Skin epidermis (tissue), 12 donors: ENCODE data around the gene SPACA7.
"Not testable (repeated sequence)": the region's sequence is repeated elsewhere in the genome, so short reads cannot be mapped to it uniquely, and the experiment has no call there.

Experiments
- H3K27ac ChIP-seq, 21 experiments: fragments of 200-600 bp; sonication (generic) in 11 of 21; one replicate each; pipeline ENCODE4 v1.5.0; 2020; ENCODE audit warnings: mild to moderate bottlenecking in 3 of 21, inconsistent platforms in 2 of 21, moderate library complexity in 2 of 21
- H3K4me3 ChIP-seq, 7 experiments: fragments of 200-600 bp; sonication (generic) in 2 of 7; one replicate each; pipeline ENCODE4 v1.5.0; 2020; ENCODE audit warnings: inconsistent platforms in 2 of 7, mild to moderate bottlenecking in 2 of 7, moderate library complexity in 1 of 7

The SPACA7 gene

DNA sequence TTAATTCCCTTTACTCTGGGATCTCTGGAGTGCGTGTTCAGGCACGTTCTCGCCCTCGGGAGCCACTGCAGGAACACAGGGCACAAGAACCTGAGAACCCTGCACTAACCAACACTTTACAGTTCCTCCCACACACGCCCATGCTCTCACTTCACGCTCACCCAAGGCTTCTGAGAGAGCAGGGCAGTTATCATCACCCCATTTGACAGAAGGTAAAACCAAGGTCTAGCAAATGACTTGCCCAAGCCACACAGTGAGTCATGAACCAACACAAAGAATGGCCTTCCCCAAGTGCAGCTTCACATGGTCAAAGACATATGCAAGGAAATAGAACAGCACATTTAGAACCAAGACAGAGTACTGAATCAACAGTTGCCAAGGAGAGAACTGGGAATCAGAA, 22.2 kb downstream of the SPACA7 start:
- H3K27ac ChIP-seq, H3K4me3 ChIP-seq: not testable (repeated sequence)

DNA sequence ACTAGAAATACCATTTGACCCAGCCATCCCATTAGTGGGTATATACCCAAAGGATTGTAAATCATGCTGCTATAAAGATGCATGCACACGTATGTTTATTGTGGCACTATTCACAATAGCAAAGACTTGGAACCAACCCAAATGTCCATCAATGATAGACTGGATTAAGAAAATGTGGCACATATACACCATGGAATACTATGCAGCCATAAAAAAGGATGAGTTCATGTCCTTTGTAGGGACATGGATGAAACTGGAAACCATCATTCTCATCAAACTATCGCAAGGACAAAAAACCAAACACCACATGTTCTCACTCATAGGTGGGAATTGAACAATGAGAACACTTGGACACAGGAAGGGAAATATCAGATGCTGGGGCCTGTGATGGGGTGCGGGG, 33.7 kb downstream of the SPACA7 start:
- not testable (repeated sequence) for H3K27ac ChIP-seq, H3K4me3 ChIP-seq

DNA sequence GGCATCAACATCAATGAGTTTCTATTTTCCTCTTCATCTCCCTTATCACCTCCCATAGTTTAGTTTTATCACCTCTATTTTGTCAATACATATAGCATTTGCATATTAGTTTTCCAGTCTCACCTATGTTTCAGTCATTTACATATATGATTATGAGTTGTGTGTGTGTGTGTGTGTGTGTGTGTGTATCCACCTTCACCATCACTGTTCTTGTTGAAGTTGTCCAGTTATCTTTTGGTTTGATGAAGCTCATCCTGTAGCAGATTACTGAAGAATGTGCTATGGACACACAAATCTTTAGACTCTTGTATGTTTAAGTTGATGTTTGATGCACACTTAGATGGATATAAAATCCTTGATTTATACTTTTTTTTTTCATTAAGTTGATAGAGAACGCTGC, 40.5 kb downstream of the SPACA7 start:
- Histone ChIP-seq H3K27ac (no peak overlapping the region), H3K4me3 (no peak overlapping the region)

DNA sequence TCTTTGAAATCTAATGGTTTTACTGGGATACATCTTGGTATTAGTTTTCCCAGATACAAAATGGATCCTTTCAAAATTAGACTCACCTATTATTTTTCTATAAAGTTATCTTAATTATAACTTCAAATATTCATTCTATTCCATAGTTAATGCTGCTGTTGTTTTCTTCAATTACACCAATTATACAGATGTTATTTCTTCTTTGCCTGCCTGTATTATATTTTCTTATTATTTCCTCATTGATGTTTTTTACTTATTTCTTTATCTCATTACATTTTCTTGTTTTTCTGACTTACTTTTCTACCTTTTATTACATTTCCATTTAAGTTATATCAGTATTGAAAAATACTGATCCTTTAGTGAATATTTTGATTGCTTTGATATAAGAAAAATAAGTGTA, 40.9 kb downstream of the SPACA7 start:
- no peak overlapping the region for H3K4me3 ChIP-seq
- no peak overlapping the region for H3K27ac ChIP-seq

DNA sequence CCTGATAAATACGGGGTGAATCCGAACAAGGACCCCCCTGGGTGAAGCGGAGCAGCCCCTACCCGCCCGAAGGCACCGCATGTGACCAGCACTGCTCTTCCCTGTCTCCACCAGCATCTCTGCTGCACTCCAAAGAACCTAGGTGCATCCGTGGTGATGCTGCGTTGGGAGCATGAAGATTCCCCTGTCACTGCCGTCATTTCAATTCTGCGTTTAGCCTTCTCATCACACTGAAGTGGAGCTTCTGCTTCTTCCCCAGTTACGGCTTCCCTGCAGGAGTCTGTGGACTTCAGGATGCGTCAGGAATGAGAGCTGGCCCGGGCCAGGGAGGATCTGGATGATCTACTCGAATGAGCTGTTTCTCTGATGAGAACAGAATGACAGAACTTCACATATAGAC, 47.9 kb downstream of the SPACA7 start:
- Histone ChIP-seq H3K27ac (no peak overlapping the region), H3K4me3 (no peak overlapping the region)

DNA sequence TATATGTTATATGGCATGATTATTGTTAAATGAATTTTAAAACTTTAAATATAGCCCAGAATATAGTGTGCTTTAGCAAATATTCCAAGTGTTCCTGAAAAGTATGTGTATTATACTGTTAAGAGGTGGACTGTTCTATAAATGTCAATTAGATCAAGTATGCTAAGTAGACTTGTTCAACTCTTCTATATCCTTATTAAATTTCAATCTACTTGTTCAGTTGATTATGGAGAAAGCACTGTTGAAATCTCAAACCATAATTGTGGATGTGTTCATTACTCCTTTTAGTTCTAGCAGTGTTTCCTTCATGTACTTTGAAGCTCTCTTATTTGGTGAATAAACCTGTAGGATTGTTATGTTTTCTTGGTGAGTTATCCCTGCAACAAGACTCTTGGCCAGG, 52.5 kb downstream of the SPACA7 start:
- Histone ChIP-seq H3K4me3 (no peak overlapping the region), H3K27ac (no peak overlapping the region)

DNA sequence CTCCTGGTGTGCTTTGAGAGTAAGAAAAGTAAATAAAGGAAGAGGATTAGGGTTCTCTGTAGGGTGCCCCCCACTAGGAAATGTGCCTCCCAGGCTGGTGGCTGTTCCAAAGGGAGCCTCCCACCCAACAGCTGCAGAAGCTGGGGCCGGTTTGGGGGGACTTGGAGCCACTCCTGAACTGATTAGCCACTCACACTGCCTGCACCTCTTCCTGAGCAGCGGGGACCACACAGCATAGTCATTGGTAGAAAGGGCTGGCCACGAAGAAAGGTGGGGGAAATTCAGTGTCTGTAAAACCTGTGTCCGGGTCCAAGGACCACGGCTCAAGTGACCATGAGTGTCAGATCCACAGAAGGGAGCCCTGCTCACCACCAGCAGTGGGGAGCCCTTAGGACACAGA, 55.6 kb downstream of the SPACA7 start:
- H3K4me3 ChIP-seq, result no peak overlapping the region
- H3K27ac ChIP-seq, result no peak overlapping the region

DNA sequence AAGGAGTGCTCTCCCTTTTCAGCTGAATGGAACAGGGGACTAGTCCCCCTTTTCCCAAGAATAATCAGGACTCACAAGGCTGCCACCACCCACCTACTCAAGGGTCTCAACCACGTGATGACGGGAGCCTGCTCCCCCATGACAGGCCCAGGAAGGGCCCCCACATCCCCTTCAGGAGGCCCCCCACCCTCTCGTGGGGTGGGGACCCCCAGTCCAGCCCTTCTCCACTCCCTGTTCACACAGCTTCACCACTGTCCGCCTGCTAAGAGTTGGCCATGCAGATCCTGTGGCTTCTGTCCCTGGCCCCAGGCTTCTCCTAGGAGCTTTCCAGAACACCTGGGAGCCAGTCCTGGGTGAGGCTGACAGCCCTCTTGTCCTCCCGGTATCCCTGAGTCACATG, 56.6 kb downstream of the SPACA7 start:
- H3K27ac ChIP-seq, H3K4me3 ChIP-seq: not testable (repeated sequence)

DNA sequence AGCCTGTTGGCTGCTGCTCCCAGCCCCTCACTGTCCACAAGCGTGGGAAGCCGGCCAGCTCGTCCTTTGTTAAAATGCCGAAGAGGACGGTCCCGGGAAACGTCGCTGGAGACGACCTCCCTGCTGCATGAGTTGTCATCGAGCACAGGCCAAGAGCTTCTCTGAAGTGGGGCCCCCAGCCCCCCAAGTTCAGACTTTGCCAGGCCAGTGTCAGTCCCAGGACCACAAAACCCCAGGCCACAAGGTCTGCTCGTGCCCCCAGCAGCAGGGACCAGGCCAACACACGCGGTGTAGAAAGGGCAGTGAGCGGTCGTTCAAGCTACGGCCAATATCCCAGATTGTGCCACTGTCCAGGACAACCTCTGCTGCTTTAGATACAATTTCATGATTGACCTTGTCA, 57.4 kb downstream of the SPACA7 start:
- H3K27ac ChIP-seq, H3K4me3 ChIP-seq: not testable (repeated sequence)

DNA sequence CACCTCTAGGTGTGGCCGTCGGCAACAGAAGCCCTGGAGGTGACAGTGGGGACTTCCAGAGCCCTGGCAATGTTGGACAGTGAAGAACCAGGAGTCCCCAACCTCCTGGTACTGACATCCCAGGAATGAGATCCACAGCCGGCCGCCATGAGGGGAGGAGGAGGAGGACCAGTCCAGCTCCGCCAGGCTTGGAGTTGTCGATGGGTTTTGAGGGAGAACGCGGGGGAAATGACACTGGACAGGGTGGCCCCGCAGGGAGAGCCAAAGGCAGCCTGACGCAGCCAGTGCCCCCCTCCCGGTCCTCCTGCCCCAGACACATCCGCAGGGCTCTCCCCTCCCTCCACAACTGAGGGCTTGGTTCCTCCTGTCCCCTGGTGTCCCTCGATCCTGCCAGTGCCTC, 57.9 kb downstream of the SPACA7 start:
- H3K27ac ChIP-seq, result no peak overlapping the region

DNA sequence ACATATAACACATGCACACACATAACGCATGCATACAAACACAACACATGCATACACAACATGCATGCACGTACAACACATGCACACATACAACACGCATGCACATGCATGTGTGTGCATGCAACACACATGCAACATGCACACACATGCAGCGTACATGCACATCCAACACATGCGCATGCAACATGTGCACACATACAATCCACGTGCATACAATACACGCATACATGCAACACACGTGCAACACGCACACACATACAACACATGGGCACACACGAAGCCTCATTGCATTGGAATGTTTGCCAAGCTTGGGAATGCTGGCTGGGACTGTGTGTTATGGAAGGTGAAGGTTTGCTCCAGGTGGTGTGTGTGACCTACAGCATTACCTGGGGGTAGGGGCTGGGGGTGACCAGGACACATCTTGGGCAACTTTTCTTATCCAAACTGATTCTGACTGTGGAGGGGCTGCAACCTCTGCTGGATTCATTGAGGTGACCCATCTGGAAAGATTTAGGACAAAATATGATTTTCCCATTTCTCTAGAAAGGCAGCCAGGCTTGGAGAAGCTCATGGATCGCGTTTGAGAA, 58.9 kb downstream of the SPACA7 start:
- Histone ChIP-seq H3K4me3 (no peak overlapping the region), H3K27ac (no peak overlapping the region)

More for the DNA sequence above, 57.9 kb downstream of the SPACA7 start:
- no peak overlapping the region for H3K4me3 ChIP-seq

DNA sequence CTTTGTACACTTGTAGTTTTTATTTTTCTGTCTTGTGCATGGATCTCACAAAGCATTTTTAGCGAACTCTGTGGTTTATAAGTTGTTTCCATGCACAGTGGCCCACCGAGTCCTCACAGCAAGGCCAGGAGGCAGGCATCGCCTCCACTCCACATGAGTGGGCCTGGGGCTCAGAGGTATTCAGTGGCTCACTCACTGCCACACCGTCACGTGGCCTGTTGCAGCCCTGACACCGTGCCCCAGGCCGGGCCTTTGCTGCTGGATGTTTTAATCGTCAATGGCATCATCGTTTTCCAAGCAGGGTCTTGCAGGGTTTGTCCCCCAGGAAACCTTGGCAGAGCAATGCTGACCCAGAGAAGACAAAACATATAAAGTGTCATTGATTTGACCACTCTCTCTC, 59.8 kb downstream of the SPACA7 start:
- no peak overlapping the region for H3K4me3 ChIP-seq
- H3K27ac ChIP-seq, result no peak overlapping the region

DNA sequence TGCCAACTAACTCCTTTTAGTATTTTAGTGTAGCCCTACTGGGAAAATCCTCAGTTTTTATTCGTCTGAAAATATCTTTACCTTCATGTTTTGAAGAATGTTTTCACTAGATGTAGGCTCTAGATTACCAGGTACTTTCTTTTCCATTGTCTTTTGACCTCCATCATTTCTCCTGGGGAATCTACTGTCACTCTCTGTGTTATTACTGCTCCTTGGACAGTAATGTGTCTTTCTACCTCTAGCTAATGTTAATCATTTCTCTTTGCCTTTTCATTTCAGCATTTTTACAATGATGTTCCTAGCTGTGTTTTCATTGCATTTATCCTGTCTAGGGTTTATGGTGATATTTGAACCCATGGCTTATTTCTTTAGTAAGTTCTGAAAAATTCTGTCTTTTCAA, 61.9 kb downstream of the SPACA7 start:
- H3K4me3 ChIP-seq, result no peak overlapping the region
- no peak overlapping the region for H3K27ac ChIP-seq

DNA sequence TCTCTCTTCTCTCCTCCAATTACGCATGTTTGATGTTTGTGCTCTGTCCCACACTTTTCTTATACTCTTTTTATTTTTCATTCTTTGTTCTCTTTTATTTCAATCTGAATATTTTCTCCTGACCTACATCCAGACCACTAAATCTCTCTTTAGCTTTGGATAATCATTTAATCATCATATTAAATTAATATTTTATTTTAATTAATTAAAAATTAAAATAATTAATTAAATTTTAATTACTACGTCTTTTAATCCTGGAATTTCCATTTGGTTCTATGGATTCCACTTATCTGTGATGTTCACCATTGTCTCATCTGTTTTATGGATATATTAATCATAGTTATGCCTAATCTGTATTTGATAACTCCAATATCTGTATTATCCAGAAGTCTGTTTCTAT, 62.4 kb downstream of the SPACA7 start:
- no peak overlapping the region for H3K4me3 ChIP-seq
- H3K27ac ChIP-seq, result no peak overlapping the region

DNA sequence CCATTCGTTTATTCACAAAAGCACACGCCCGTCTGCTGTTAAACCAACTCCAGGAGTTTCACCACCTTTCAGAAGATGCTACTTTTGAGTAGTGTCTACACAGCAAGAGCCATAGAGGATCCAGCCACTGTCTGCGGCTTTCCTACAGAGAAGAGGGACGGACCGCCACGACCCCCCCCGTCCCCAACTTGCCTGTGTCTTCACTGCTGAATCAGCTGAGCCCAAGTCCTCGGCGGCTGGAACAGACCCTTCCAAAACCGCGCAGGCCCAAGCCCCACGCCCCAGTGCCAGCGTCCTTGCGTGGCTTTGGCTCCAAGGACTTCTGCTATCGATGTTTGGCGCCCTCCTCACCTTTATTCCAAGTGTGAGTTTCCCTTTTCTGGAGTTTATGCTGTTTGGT, 65.1 kb downstream of the SPACA7 start:
- Histone ChIP-seq H3K4me3 (no peak overlapping the region), H3K27ac (no peak overlapping the region)

DNA sequence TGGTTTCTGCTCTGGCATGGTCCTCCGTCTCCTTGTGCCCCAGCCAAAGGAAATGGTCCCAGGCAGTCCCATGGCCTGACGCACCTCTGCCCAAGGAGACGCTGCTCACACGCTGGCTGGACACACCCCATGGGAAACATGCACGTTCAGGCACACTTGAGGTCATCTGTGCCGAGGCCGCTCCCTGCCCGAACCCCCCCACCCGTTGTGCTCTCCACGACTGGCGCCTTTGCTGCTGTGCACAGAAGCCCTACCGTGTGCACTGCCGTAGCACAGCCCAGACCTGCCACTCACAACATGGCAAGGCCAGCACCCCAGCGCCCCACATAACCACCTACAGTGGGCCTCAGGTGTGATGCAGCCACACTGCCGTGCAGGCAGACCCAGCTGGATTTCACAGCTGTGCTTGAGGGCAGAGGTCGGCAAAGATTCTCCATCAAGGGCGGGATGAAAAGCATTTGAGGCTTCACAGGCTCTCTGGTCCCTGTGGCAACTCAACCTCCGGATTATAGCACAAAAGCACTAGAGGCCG, 65.7 kb downstream of the SPACA7 start:
- no peak overlapping the region for H3K4me3 ChIP-seq
- no peak overlapping the region for H3K27ac ChIP-seq

DNA sequence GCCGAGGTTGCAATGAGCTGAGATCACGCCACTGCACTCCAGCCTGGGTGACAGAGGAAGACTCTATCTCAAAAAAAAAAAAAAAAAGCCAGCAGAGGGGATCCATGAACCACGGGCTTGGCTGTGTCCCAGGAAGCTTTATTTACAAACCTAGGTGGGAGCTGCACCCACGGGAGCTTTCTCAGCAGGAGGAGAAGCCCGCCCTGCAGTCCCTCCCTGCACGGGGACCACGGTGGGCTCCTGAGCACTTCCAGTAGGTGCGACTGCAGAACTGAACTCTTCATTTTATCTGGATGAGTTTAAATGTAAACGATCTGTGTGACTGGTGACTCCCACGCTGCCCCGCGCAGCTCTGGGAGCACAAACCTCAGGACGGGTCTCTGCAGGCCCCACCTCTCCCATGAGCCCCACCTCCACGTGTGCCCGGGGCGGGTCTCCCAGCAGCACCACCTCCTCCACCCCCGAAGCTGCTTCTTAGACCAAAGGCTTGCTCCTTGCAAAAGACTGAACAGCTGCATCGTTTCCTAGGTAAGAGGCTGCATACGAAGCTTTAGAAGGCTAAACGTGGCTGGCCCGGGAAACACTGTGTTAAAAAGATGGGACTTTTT, 66.4 kb downstream of the SPACA7 start:
- H3K27ac ChIP-seq, result no peak overlapping the region
- no peak overlapping the region for H3K4me3 ChIP-seq

DNA sequence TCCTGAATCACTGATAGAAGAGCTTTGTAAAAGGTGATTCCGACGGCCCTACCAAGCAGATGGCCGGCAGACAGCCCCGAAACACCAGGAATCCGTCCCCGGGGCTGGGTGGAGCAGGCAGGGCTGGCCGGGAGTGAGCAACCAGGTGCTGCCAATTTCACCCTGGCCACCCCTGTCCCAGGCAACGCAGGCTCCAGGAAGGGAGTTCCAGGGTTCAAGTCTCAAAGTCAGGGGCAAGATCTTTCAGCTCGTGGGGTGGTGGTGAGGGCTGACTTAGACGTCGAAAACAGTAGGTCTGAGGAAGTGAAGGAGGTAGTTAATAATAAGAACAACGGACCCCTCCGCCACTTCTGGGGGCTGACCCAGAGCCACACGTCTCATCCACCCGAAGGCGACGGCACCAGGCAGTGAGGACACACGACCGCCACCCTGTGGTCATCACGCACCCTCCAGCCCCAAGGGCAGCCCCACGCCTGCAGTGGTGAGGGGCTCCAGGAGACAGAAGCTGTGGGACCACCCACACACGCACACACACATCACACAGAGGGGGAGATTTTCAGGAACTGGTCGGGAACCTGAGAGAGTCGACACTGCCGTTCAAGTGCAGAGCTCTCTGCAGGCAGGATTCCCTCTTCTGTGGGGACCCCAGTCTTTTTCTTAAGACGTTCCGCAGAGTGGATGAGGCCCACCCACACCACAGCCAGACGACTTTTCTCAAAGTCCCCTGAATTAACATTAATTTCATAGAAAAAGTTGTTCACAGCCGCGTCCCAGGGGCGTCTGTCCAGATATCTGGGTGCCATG, 67.2 kb downstream of the SPACA7 start:
- Histone ChIP-seq H3K27ac (no peak overlapping the region), H3K4me3 (no peak overlapping the region)

DNA sequence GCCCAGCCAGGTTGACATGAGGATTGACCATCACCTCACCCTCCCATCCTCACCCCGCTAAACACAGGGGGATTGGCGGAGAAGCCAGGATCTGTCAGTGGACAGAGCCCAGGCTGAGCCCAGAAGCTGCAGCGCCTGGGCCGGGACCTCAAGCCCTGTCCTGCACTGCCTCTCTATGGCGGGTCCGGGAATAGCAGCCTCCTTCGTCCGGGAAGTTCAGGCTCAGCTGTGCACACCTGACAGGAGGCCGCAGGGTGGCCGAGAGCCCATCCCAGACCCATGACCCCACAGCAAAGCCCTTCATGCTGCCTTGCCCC, 67.8 kb downstream of the SPACA7 start:
- Histone ChIP-seq H3K4me3 (no peak overlapping the region), H3K27ac (no peak overlapping the region)

DNA sequence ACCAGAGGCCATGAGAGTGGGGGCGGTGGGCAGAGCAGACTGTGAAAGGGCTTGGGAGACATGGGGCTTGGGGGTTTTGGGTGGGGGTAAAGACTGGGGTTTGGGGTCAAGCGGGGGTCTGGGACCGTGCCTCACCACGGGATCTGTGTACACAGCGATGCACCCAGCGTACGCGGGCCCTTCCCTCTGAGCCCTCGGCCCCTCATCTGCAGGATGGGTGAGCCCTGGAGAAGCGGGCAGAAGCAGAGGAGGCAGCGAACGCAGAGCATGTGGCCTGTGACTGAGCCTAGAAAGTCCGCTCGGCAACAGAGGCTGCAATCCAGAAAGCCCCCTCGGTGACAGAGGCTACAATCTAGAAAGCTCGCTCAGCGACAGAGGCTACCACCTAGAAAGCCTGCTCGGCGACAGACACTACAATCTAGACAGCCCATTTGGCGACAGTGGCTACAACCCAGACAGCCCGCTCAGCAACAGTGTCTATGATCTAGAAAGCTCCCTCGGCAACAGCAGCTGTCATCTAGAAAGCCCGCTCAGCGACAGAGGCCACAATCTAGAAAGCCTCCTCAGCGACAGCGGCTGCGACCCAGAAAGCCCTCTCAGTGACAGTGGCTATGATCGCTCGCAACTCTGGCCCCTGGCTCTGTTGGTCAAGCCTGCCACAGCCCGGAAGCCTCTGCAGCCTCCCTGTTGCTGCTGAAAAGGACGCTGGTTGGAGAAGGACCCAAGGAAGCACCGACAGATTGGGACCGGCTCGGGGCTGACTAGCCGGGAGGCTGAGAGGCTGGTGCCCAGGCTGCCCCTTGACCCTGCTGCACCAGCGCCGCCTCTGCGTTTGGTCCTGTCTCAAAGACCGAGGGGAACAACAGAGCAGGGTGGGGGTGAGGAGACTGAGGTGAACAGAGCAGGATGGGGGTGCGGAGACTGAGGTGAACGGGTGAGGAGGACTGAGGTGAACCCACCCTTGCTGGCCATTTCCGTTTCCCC, 68.6 kb downstream of the SPACA7 start:
- no peak overlapping the region for H3K4me3 ChIP-seq
- no peak overlapping the region for H3K27ac ChIP-seq
